K562 (cell line): ENCODE measurements around the gene ZCCHC14. TPM values are rescaled to one million over a fixed set of nuclear protein-coding genes. Genes with fewer than 3 reads are reported as not detected.

Source experiments
- ATF2 ChIP-seq: sonication (generic); formaldehyde crosslinking; IDR thresholded peaks from 2 replicates; pipeline ENCODE4 v1.8.1; 2022; ENCODE audit warnings: missing genetic modification reagents
- HMBOX1 ChIP-seq: sonication (generic); IDR thresholded peaks from 2 replicates; pipeline ENCODE4 v1.6.1; 2016
- HNRNPL ChIP-seq: fragments of 200-400 bp; formaldehyde crosslinking; IDR thresholded peaks from 2 replicates; pipeline ENCODE4 v1.6.1; 2017; ENCODE audit warnings: low read depth, mild to moderate bottlenecking, low read length
- KDM1A ChIP-seq, 2 experiments: fragments of 450-650 bp; IDR thresholded peaks; 2 replicates each; pipeline ENCODE4 v1.6.1; 2016; ENCODE audit warnings: mild to moderate bottlenecking in 2 of 2
- MEF2D ChIP-seq: conservative IDR thresholded peaks from 2 replicates; pipeline ENCODE4 v1.6.1; 2016; ENCODE audit warnings: low read depth, missing genetic modification characterization, missing compliant biosample characterization
- PHF21A ChIP-seq: fragments of 450-650 bp; IDR thresholded peaks from 2 replicates; pipeline ENCODE4 v1.6.1; 2017; ENCODE audit warnings: low read depth, borderline replicate concordance
- RFX1 ChIP-seq: fragments of 450-650 bp; IDR thresholded peaks from 2 replicates; pipeline ENCODE4 v1.6.1; 2016; ENCODE audit warnings: mild to moderate bottlenecking, moderate library complexity
- STAT5A ChIP-seq: IDR thresholded peaks from 2 replicates; pipeline ENCODE4 v1.6.1; 2012; ENCODE audit warnings: low read length, inconsistent platforms, borderline replicate concordance
- THRAP3 ChIP-seq: fragments of 450-650 bp; IDR thresholded peaks from 2 replicates; pipeline ENCODE4 v1.6.1; 2016; ENCODE audit warnings: mild to moderate bottlenecking, inconsistent platforms, borderline replicate concordance
- TRIM25 ChIP-seq: fragments of 450-650 bp; IDR thresholded peaks from 2 replicates; pipeline ENCODE4 v1.7.0; 2016; ENCODE audit warnings: borderline replicate concordance
- YBX1 ChIP-seq: fragments of 450-650 bp; IDR thresholded peaks from 2 replicates; pipeline ENCODE4 v1.7.1; 2016; ENCODE audit warnings: mild to moderate bottlenecking
- ZNF12 ChIP-seq: sonication (generic); formaldehyde crosslinking; IDR thresholded peaks from 2 replicates; pipeline ENCODE4 v1.4.0; 2020; ENCODE audit warnings: mild to moderate bottlenecking, missing genetic modification reagents
- ZNF561 ChIP-seq: fragments of 450-650 bp; formaldehyde crosslinking; conservative IDR thresholded peaks from 2 replicates; pipeline ENCODE4 v1.4.0; 2020; ENCODE audit warnings: mild to moderate bottlenecking, moderate library complexity
- ZNF766 ChIP-seq: fragments of 200-800 bp; sonication (Bioruptor generic); conservative IDR thresholded peaks from 2 replicates; pipeline ENCODE4 v1.6.1; 2016; ENCODE audit warnings: missing genetic modification characterization, missing compliant biosample characterization
- polyA plus RNA-seq, 8 experiments: library from polyadenylated mRNA; depleted of rRNA in 4 of 8; stranded (reverse) in 5 of 8; unstranded in 3 of 8; fragments of >200 nt; fragmentation: Nextera tagmentation in 2 of 8; fragmentation: Illumina TruSeq in 1 of 8; extraction: Ambion mirVana in 2 of 8; extraction: Trizol in 1 of 8; gene quantifications; 2 replicates each; pipeline versions ENCODE4 v1.2.1 to v1.2.3, GENCODE V29; 2011 to 2014; ENCODE audit warnings: inconsistent platforms in 1 of 8, missing spikeins in 1 of 8
- total RNA-seq, 7 experiments: library from RNA; depleted of rRNA in 6 of 7; stranded (reverse); fragments of >200 nt in 6 of 7; fragmentation: Illumina TruSeq in 2 of 7; extraction: Trizol in 2 of 7; gene quantifications; 2 replicates each; pipeline versions ENCODE4 v1.2.1 to v1.2.3, GENCODE V29; 2011 to 2021; ENCODE audit warnings: low replicate concordance in 1 of 7

Gene ZCCHC14
- total and polyA plus RNA-seq, 9 of the 15 experiments (the other 6 are each of a cell fraction or from before 2014, with no cell fraction given), result 1.5 to 12.4 (median 2.9) TPM

GRCh38 chr16:87395181-87395842 lies 97.5 kb downstream of the ZCCHC14 start (continued):
- TF ChIP-seq HNRNPL (no peak), MEF2D (tag) (no peak), KDM1A (IDR thresholded peaks at IDR 0.05) (no peak), ATF2 (CRISPR knock-in tag) (no peak), TRIM25 (no peak), ZNF766 (CRISPR knock-in tag) (no peak), HMBOX1 (no peak), YBX1 (no peak), THRAP3 (no peak), STAT5A (no peak), ZNF12 (CRISPR knock-in tag) (no peak), PHF21A (no peak), ZNF561 (CRISPR knock-in tag) (no peak), RFX1 (no peak)
